ENCODE results near the gene TGIF2. TPM values are rescaled to one million over a fixed set of nuclear protein-coding genes. Genes with fewer than 3 reads are reported as not detected.

Gene TGIF2
- total and polyA plus RNA-seq, 2 of the 8 experiments (the other 6 are each of a cell fraction or from before 2014, with no cell fraction given) = 49.7 to 76.7 TPM

DNA sequence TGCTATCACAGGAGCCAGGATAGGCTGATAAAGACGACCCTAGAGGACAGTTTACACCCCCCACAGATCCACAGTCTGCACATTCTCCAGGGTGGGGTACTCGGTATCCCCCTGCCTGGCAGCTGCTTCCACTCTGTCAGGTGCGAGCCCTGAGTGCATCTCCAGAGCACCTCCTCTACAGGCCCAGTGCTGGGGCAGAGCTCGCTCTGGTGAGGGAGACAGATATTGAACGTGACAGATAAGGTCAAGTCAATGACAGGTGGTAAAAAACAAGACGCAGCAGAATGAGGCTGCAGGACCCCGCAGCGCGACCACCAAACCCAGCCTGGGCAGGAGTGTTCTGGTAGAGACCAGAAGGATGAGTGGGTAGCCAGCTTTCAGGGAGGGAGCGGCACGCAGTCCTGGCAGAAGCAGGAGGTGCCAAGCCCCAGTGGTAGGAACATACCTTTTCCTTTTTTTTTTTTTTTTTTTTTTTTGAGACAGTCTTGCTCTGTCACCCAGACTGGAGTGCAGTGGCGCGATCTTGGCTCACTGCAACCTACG is 44.5 kb upstream of the TGIF2 start (continued):
- TF ChIP-seq CHD7 (IDR thresholded peaks at IDR 0.05; ENCODE audit: insufficient replicate concordance, low read length) (no peak), KDM4A (IDR thresholded peaks at IDR 0.05; ENCODE audit: low read depth, low read length, severe bottlenecking) (no peak), CBX8 (IDR thresholded peaks at IDR 0.05; ENCODE audit: borderline replicate concordance, low read depth, low read length) (no peak), ASH2L (IDR thresholded peaks at IDR 0.05; ENCODE audit: low read length) (no peak), CBX5 (IDR thresholded peaks at IDR 0.05; ENCODE audit: low read depth, low read length) (no peak), SRF (IDR thresholded peaks at IDR 0.05; ENCODE audit: low read depth, low read length) (no peak), JUND (IDR thresholded peaks at IDR 0.05; ENCODE audit: low read length) (no peak), MAFK (IDR thresholded peaks at IDR 0.05; ENCODE audit: low read depth, low read length) (no peak), RBBP5 (IDR thresholded peaks at IDR 0.05; ENCODE audit: borderline replicate concordance, low read depth, low read length) (no peak)
- TF ChIP-seq, protein P1, sequence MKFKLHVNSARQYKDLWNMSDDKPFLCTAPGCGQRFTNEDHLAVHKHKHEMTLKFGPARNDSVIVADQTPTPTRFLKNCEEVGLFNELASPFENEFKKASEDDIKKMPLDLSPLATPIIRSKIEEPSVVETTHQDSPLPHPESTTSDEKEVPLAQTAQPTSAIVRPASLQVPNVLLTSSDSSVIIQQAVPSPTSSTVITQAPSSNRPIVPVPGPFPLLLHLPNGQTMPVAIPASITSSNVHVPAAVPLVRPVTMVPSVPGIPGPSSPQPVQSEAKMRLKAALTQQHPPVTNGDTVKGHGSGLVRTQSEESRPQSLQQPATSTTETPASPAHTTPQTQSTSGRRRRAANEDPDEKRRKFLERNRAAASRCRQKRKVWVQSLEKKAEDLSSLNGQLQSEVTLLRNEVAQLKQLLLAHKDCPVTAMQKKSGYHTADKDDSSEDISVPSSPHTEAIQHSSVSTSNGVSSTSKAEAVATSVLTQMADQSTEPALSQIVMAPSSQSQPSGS (IDR thresholded peaks at IDR 0.05; ENCODE audit: low read length) = no peak
